K562 (cell line): ENCODE results near the gene FOXJ3. TPM values are rescaled to one million over a fixed set of nuclear protein-coding genes. Genes with fewer than 3 reads are reported as not detected.

Experiments
- ARHGAP35 ChIP-seq: fragments of 450-650 bp; IDR thresholded peaks from 2 replicates; pipeline ENCODE4 v1.6.1; 2018; ENCODE audit not compliant: partially characterized antibody
- BRD9 ChIP-seq: fragments of 450-650 bp; IDR thresholded peaks from 2 replicates; pipeline ENCODE4 v1.6.1; 2018; ENCODE audit warnings: low read depth; ENCODE audit not compliant: partially characterized antibody
- CEBPG ChIP-seq, 3 experiments: fragments of 200-800 bp in 1 of 3; sonication (Bioruptor generic) in 1 of 3; sonication (generic) in 1 of 3; formaldehyde crosslinking in 1 of 3; IDR thresholded peaks in 2 of 3; conservative IDR thresholded peaks in 1 of 3; 2 replicates each; pipeline versions ENCODE4 v1.6.1 to v1.8.0; 2016 to 2022; ENCODE audit warnings: missing compliant biosample characterization in 2 of 3, missing genetic modification characterization in 2 of 3, mild to moderate bottlenecking in 1 of 3, missing genetic modification reagents in 1 of 3
- FOXA3 ChIP-seq, 2 experiments: fragments of 450-650 bp in 1 of 2; sonication (generic) in 1 of 2; formaldehyde crosslinking; IDR thresholded peaks in 1 of 2; conservative IDR thresholded peaks in 1 of 2; 2 replicates each; pipeline versions ENCODE4 v1.4.0 to v1.8.0; 2020 to 2022; ENCODE audit warnings: mild to moderate bottlenecking in 2 of 2, missing genetic modification reagents in 1 of 2
- GMEB1 ChIP-seq: fragments of 250-450 bp; sonication (Bioruptor Pico); IDR thresholded peaks from 2 replicates; pipeline ENCODE4 v1.4.0; 2020; ENCODE audit warnings: mild to moderate bottlenecking
- MEIS2 ChIP-seq: fragments of 450-650 bp; IDR thresholded peaks from 2 replicates; pipeline ENCODE4 v1.6.1; 2014; ENCODE audit warnings: mild to moderate bottlenecking; ENCODE audit not compliant: partially characterized antibody
- NCOR1 ChIP-seq: fragments of 450-650 bp; IDR thresholded peaks from 2 replicates; pipeline ENCODE4 v1.6.1; 2016; ENCODE audit warnings: mild to moderate bottlenecking, moderate library complexity
- PKNOX1 ChIP-seq: fragments of 450-650 bp; IDR thresholded peaks from 2 replicates; pipeline ENCODE4 v1.6.1; 2016
- RERE ChIP-seq: sonication (generic); formaldehyde crosslinking; IDR thresholded peaks from 2 replicates; pipeline ENCODE4 v1.8.0; 2023; ENCODE audit warnings: missing genetic modification reagents, mild to moderate bottlenecking, borderline replicate concordance
- RFX7 ChIP-seq: fragments of 250-450 bp; sonication (Bioruptor Pico); IDR thresholded peaks from 2 replicates; pipeline ENCODE4 v1.5.1; 2021; ENCODE audit warnings: mild to moderate bottlenecking
- ZNF384 ChIP-seq: IDR thresholded peaks from 2 replicates; pipeline ENCODE4 v1.6.1; 2012; ENCODE audit warnings: low read depth, low read length, improper control_type of control experiment
- polyA plus RNA-seq, 8 experiments: library from polyadenylated mRNA; depleted of rRNA in 4 of 8; stranded (reverse) in 5 of 8; unstranded in 3 of 8; fragments of >200 nt; fragmentation: Nextera tagmentation in 2 of 8; fragmentation: Illumina TruSeq in 1 of 8; extraction: Ambion mirVana in 2 of 8; extraction: Trizol in 1 of 8; gene quantifications; 2 replicates each; pipeline versions ENCODE4 v1.2.1 to v1.2.3, GENCODE V29; 2011 to 2014; ENCODE audit warnings: inconsistent platforms in 1 of 8, missing spikeins in 1 of 8
- total RNA-seq, 7 experiments: library from RNA; depleted of rRNA in 6 of 7; stranded (reverse); fragments of >200 nt in 6 of 7; fragmentation: Illumina TruSeq in 2 of 7; extraction: Trizol in 2 of 7; gene quantifications; 2 replicates each; pipeline versions ENCODE4 v1.2.1 to v1.2.3, GENCODE V29; 2011 to 2021; ENCODE audit warnings: low replicate concordance in 1 of 7

Gene FOXJ3
- total and polyA plus RNA-seq, 9 of the 15 experiments (the other 6 are each of a cell fraction or from before 2014, with no cell fraction given): 8.7 to 35.3 (median 23.4) TPM

GRCh38 chr1:42264511-42265190 lies 70.4 kb downstream of the FOXJ3 start (continued):
- TF ChIP-seq NCOR1 (peak; percentile 22; the same call in 1 of the 2 replicates), GMEB1 (CRISPR knock-in tag) (no peak), RERE (CRISPR knock-in tag) (no peak), PKNOX1 (no peak), MEIS2 (peak; percentile 14), ZNF384 (0 out of 2 replicates have a peak, but pooled peaks have one; percentile 17), ARHGAP35 (no peak), RFX7 (CRISPR knock-in tag) (no peak), FOXA3 (CRISPR knock-in tag; conservative IDR thresholded peaks at IDR 0.05 in 1 of 2, IDR thresholded peaks at IDR 0.05 in 1 of 2) (no peak), CEBPG (CRISPR knock-in tag; IDR thresholded peaks at IDR 0.05) (no peak), CEBPG (tag; conservative IDR thresholded peaks at IDR 0.05 in 1 of 2, IDR thresholded peaks at IDR 0.05 in 1 of 2) (no peak), BRD9 (no peak)
